ENCODE data around the gene SLC24A4.
A peak's percentile ranks its signal among the peaks of the same experiment; 100 is the strongest.

The SLC24A4 gene

GRCh38 chr14:92540472-92541048 lies 217.6 kb downstream of the SLC24A4 start:
- Mint-ChIP-seq H3K4me1 (peaks cover 60% of the 10 kb centered on the region), H3K9me3 (no peaks in the 10 kb centered on the region), H3K4me3 (peak overlapping the region; percentile 16), H3K27ac (ENCODE audit: low read depth) (peak overlapping the region; percentile 71), H3K27me3 (no peaks in the 10 kb centered on the region), H3K36me3 (ENCODE audit: insufficient read depth) (peaks cover 1% of the 10 kb centered on the region)
- ATAC-seq (replicated peaks; ENCODE audit: extremely low read depth, poor library complexity, severe bottlenecking) (no peak), DNase-seq (ENCODE audit: low spot score in 2 of 2) (no peak)

GRCh38 chr14:92542766-92543554 lies 220.0 kb downstream of the SLC24A4 start:
- Mint-ChIP-seq H3K4me1 (peaks cover 52% of the 10 kb centered on the region), H3K27ac (ENCODE audit: low read depth) (no peak overlapping the region), H3K4me3 (no peak overlapping the region), H3K36me3 (ENCODE audit: insufficient read depth) (peaks cover 5% of the 10 kb centered on the region), H3K9me3 (no peaks in the 10 kb centered on the region), H3K27me3 (no peaks in the 10 kb centered on the region)
- DNase-seq (ENCODE audit: low spot score in 2 of 2) (no peak), ATAC-seq (replicated peaks; ENCODE audit: extremely low read depth, poor library complexity, severe bottlenecking) (no peak)

- Mint-ChIP-seq H3K36me3 (ENCODE audit: insufficient read depth) (peaks cover 6% of the 10 kb centered on the region), H3K4me1 (peaks cover 56% of the 10 kb centered on the region), H3K27ac (ENCODE audit: low read depth) (no peak overlapping the region), H3K4me3 (no peak overlapping the region), H3K9me3 (no peaks in the 10 kb centered on the region), H3K27me3 (no peaks in the 10 kb centered on the region)
- ATAC-seq (replicated peaks; ENCODE audit: extremely low read depth, poor library complexity, severe bottlenecking) (no peak), DNase-seq (ENCODE audit: low spot score in 2 of 2) (no peak)
These were observed 221.2 kb downstream of the SLC24A4 start for GRCh38 chr14:92544051-92544720.

- no peak overlapping the region for H3K4me3 Mint-ChIP-seq
- no peak for DNase-seq (ENCODE audit: low spot score in 2 of 2)
- no peak overlapping the region for H3K27ac Mint-ChIP-seq (ENCODE audit: low read depth)
- peaks cover 8% of the 10 kb centered on the region for H3K36me3 Mint-ChIP-seq (ENCODE audit: insufficient read depth)
- H3K4me1 Mint-ChIP-seq, result peaks cover 57% of the 10 kb centered on the region
- no peaks in the 10 kb centered on the region for H3K27me3 Mint-ChIP-seq
- H3K9me3 Mint-ChIP-seq, result no peaks in the 10 kb centered on the region
- no peak for ATAC-seq (replicated peaks; ENCODE audit: extremely low read depth, poor library complexity, severe bottlenecking)
These were observed 223.5 kb downstream of the SLC24A4 start for GRCh38 chr14:92546347-92547053.

- Mint-ChIP-seq H3K9me3 (no peaks in the 10 kb centered on the region), H3K27ac (ENCODE audit: low read depth) (no peak overlapping the region), H3K36me3 (ENCODE audit: insufficient read depth) (peaks cover 12% of the 10 kb centered on the region), H3K4me3 (no peak overlapping the region), H3K27me3 (no peaks in the 10 kb centered on the region), H3K4me1 (peaks cover 48% of the 10 kb centered on the region)
- DNase-seq (ENCODE audit: low spot score in 2 of 2) (no peak), ATAC-seq (replicated peaks; ENCODE audit: extremely low read depth, poor library complexity, severe bottlenecking) (no peak)
These were observed 226.3 kb downstream of the SLC24A4 start for GRCh38 chr14:92549105-92549858.

- no peak for ATAC-seq (replicated peaks; ENCODE audit: extremely low read depth, poor library complexity, severe bottlenecking)
These were observed 226.9 kb downstream of the SLC24A4 start for GRCh38 chr14:92549859-92550230.

More at GRCh38 chr14:92549859-92550230, 226.9 kb downstream of the SLC24A4 start:
- Mint-ChIP-seq H3K27ac (ENCODE audit: low read depth) (no peak overlapping the region), H3K36me3 (ENCODE audit: insufficient read depth) (peaks cover 12% of the 10 kb centered on the region), H3K4me1 (peaks cover 43% of the 10 kb centered on the region), H3K27me3 (no peaks in the 10 kb centered on the region), H3K9me3 (no peaks in the 10 kb centered on the region), H3K4me3 (no peak overlapping the region)
- no peak for DNase-seq (ENCODE audit: low spot score in 2 of 2)
